Measurements from ENCODE around the gene KIFC3.

The KIFC3 gene

GRCh38 chr16:57773655-57774295 is 28.5 kb downstream of the KIFC3 start:
- TF ChIP-seq CTCF (IDR thresholded peaks at IDR 0.05; ENCODE audit: low read depth, low read length, poor library complexity, severe bottlenecking) (no peak), EZH2phosphoT487 (IDR thresholded peaks at IDR 0.05; ENCODE audit: borderline replicate concordance, low read length) (no peak)
- Histone ChIP-seq H3K36me3 (ENCODE audit: control insufficient read depth, low read length) (no peaks in the 10 kb centered on the region), H3K27me3 (ENCODE audit: control insufficient read depth, low read length) (no peaks in the 10 kb centered on the region), H3K79me2 (ENCODE audit: control insufficient read depth, low read length) (no peaks in the 10 kb centered on the region), H3K4me2 (ENCODE audit: low read length) (no peak overlapping the region), H3K27ac (ENCODE audit: low read depth, low read length) (no peak overlapping the region), H3K9me2 (replicated peaks; ENCODE audit: control insufficient read depth, low read length) (no peaks in the 10 kb centered on the region), H3K4me1 (ENCODE audit: control insufficient read depth, low read length) (no peaks in the 10 kb centered on the region), H4K20me1 (ENCODE audit: control insufficient read depth, insufficient read depth, low read depth, low read length) (no peaks in the 10 kb centered on the region), H3F3A (ENCODE audit: control insufficient read depth, insufficient read depth) (no peaks in the 10 kb centered on the region), H3K4me3 (ENCODE audit: low read length) (no peak overlapping the region), H3K9me3 (ENCODE audit: control insufficient read depth, insufficient read depth, low read length) (no peaks in the 10 kb centered on the region)

GRCh38 chr16:57773019-57773418 is 29.3 kb downstream of the KIFC3 start:
- Histone ChIP-seq H3K9me2 (replicated peaks; ENCODE audit: control insufficient read depth, low read length) (no peaks in the 10 kb centered on the region), H3K27me3 (ENCODE audit: control insufficient read depth, low read length) (no peaks in the 10 kb centered on the region), H3K9me3 (ENCODE audit: control insufficient read depth, insufficient read depth, low read length) (no peaks in the 10 kb centered on the region), H3K36me3 (ENCODE audit: control insufficient read depth, low read length) (no peaks in the 10 kb centered on the region), H3F3A (ENCODE audit: control insufficient read depth, insufficient read depth) (no peaks in the 10 kb centered on the region), H3K27ac (ENCODE audit: low read depth, low read length) (no peak overlapping the region), H3K4me2 (ENCODE audit: low read length) (no peak overlapping the region), H3K4me3 (ENCODE audit: low read length) (no peak overlapping the region), H3K79me2 (ENCODE audit: control insufficient read depth, low read length) (no peaks in the 10 kb centered on the region), H4K20me1 (ENCODE audit: control insufficient read depth, insufficient read depth, low read depth, low read length) (no peaks in the 10 kb centered on the region), H3K4me1 (ENCODE audit: control insufficient read depth, low read length) (no peaks in the 10 kb centered on the region)
- TF ChIP-seq EZH2phosphoT487 (IDR thresholded peaks at IDR 0.05; ENCODE audit: borderline replicate concordance, low read length) (no peak), CTCF (IDR thresholded peaks at IDR 0.05; ENCODE audit: low read depth, low read length, poor library complexity, severe bottlenecking) (no peak)

GRCh38 chr16:57771141-57771785 is 31.0 kb downstream of the KIFC3 start:
- H4K20me1 ChIP-seq (ENCODE audit: control insufficient read depth, insufficient read depth, low read depth, low read length) = no peaks in the 10 kb centered on the region
- H3K4me1 ChIP-seq (ENCODE audit: control insufficient read depth, low read length) = no peaks in the 10 kb centered on the region
- no peaks in the 10 kb centered on the region for H3K9me2 ChIP-seq (replicated peaks; ENCODE audit: control insufficient read depth, low read length)
- H3K36me3 ChIP-seq (ENCODE audit: control insufficient read depth, low read length) = no peaks in the 10 kb centered on the region
- H3K9me3 ChIP-seq (ENCODE audit: control insufficient read depth, insufficient read depth, low read length) = no peaks in the 10 kb centered on the region
- no peaks in the 10 kb centered on the region for H3K27me3 ChIP-seq (ENCODE audit: control insufficient read depth, low read length)
- no peak overlapping the region for H3K4me3 ChIP-seq (ENCODE audit: low read length)
- H3F3A ChIP-seq (ENCODE audit: control insufficient read depth, insufficient read depth) = no peaks in the 10 kb centered on the region
- H3K27ac ChIP-seq (ENCODE audit: low read depth, low read length) = no peak overlapping the region
- H3K79me2 ChIP-seq (ENCODE audit: control insufficient read depth, low read length) = no peaks in the 10 kb centered on the region
- no peak overlapping the region for H3K4me2 ChIP-seq (ENCODE audit: low read length)
- no peak for TF ChIP-seq CTCF (IDR thresholded peaks at IDR 0.05; ENCODE audit: low read depth, low read length, poor library complexity, severe bottlenecking)

All from DOHH2 (cell line).